HG02642 (cell line): ENCODE results near the gene P2RY6.
A peak's percentile ranks its signal among the peaks of the same experiment; 100 is the strongest.

Experiments
- ATAC-seq: cut with Tn5 transposase; IDR thresholded peaks from one replicate; pipeline ENCODE4 v1.9.1; 2021; ENCODE audit warnings: mild to moderate bottlenecking; ENCODE audit not compliant: unreplicated experiment, poor library complexity

Gene P2RY6

GRCh38 chr11:73313652-73314051 lies 41.5 kb downstream of the P2RY6 start:
- no peak for ATAC-seq

GRCh38 chr11:73314117-73314961 lies 42.2 kb downstream of the P2RY6 start:
- no peak for ATAC-seq

GRCh38 chr11:73315293-73316020 lies 43.3 kb downstream of the P2RY6 start:
- ATAC-seq = no peak

GRCh38 chr11:73316422-73316821 lies 44.3 kb downstream of the P2RY6 start:
- no peak for ATAC-seq

GRCh38 chr11:73317373-73317772 lies 45.2 kb downstream of the P2RY6 start:
- ATAC-seq = no peak

GRCh38 chr11:73317803-73318202 lies 45.7 kb downstream of the P2RY6 start:
- ATAC-seq = no peak

- ATAC-seq = no peak
Measured at GRCh38 chr11:73318501-73319011, 46.4 kb downstream of the P2RY6 start.

GRCh38 chr11:73320763-73321603 lies 48.8 kb downstream of the P2RY6 start:
- ATAC-seq = no peak

GRCh38 chr11:73321604-73322381 lies 49.7 kb downstream of the P2RY6 start:
- no peak for ATAC-seq

GRCh38 chr11:73322382-73323306 lies 50.5 kb downstream of the P2RY6 start:
- no peak for ATAC-seq

GRCh38 chr11:73323464-73323863 lies 51.3 kb downstream of the P2RY6 start:
- ATAC-seq = no peak

GRCh38 chr11:73324116-73324515 lies 52.0 kb downstream of the P2RY6 start:
- no peak for ATAC-seq

GRCh38 chr11:73324665-73325035 lies 52.5 kb downstream of the P2RY6 start:
- peak; percentile 3 for ATAC-seq

GRCh38 chr11:73325036-73325981 lies 53.2 kb downstream of the P2RY6 start:
- peak; percentile 61 for ATAC-seq

- peak; percentile 39 for ATAC-seq
Measured at GRCh38 chr11:73326929-73327811, 55.0 kb downstream of the P2RY6 start.

GRCh38 chr11:73327812-73328364 lies 55.8 kb downstream of the P2RY6 start:
- ATAC-seq = no peak
